Stimulated activated CD8-positive, alpha-beta memory T cell treated with anti-CD3 and anti-CD28 coated beads, Interleukin-4, amount 100 ng/mL, for 4 hours (primary cell): ENCODE data around the gene KCNIP4.

ENCODE experiments used
- DNase-seq, 2 donors: peaks; one replicate each; pipeline ENCODE4 v3.0.0-alpha.2; 2020; ENCODE audit warnings: low read depth in 2 of 2, low spot score in 1 of 2

The KCNIP4 gene

GRCh38 chr4:21469438-21470300 is 478.9 kb downstream of the KCNIP4 start:
- no peak for DNase-seq

GRCh38 chr4:21467551-21467950 is 481.0 kb downstream of the KCNIP4 start:
- DNase-seq: no peak

- no peak for DNase-seq
These were observed 491.3 kb downstream of the KCNIP4 start for GRCh38 chr4:21457086-21457840.

GRCh38 chr4:21454831-21455230 is 493.7 kb downstream of the KCNIP4 start:
- DNase-seq: no peak

- no peak for DNase-seq
These were observed 494.4 kb downstream of the KCNIP4 start for GRCh38 chr4:21454201-21454600.

GRCh38 chr4:21452931-21453330 is 495.6 kb downstream of the KCNIP4 start:
- DNase-seq: no peak

GRCh38 chr4:21451032-21451431 is 497.5 kb downstream of the KCNIP4 start:
- no peak for DNase-seq

- DNase-seq: no peak
These were observed 498.2 kb downstream of the KCNIP4 start for GRCh38 chr4:21450331-21450730.

GRCh38 chr4:21447301-21448054 is 501.1 kb downstream of the KCNIP4 start:
- DNase-seq: no peak

- no peak for DNase-seq
These were observed 528.4 kb downstream of the KCNIP4 start for GRCh38 chr4:21420166-21420565.

GRCh38 chr4:21415728-21416127 is 532.8 kb downstream of the KCNIP4 start:
- no peak for DNase-seq

GRCh38 chr4:21413807-21414370 is 534.7 kb downstream of the KCNIP4 start:
- DNase-seq: no peak

GRCh38 chr4:21411086-21411485 is 537.5 kb downstream of the KCNIP4 start:
- no peak for DNase-seq

GRCh38 chr4:21410372-21410771 is 538.2 kb downstream of the KCNIP4 start:
- no peak for DNase-seq

- no peak for DNase-seq
These were observed 560.9 kb downstream of the KCNIP4 start for GRCh38 chr4:21387683-21388082.

- DNase-seq: no peak
These were observed 562.3 kb downstream of the KCNIP4 start for GRCh38 chr4:21386166-21386780.

- no peak for DNase-seq
These were observed 562.9 kb downstream of the KCNIP4 start for GRCh38 chr4:21385706-21386105.

GRCh38 chr4:21384609-21385008 is 564.0 kb downstream of the KCNIP4 start:
- DNase-seq: no peak

GRCh38 chr4:21380861-21381260 is 567.7 kb downstream of the KCNIP4 start:
- DNase-seq: no peak

- DNase-seq: no peak
These were observed 571.5 kb downstream of the KCNIP4 start for GRCh38 chr4:21377046-21377445.

GRCh38 chr4:21376176-21376575 is 572.4 kb downstream of the KCNIP4 start:
- DNase-seq: no peak
